H1 (cell line): Measurements from ENCODE around the gene CST8. TPM values are rescaled to one million over a fixed set of nuclear protein-coding genes. Genes with fewer than 3 reads are reported as not detected.
A peak's percentile ranks its signal among the peaks of the same experiment; 100 is the strongest.

Experiments used
- CTCF ChIA-PET: fragments of 300-600 bp; sonication (Branson Sonifier 250); formaldehyde crosslinking; loops from one replicate; lab custom pipeline; 2021; ENCODE audit not compliant: partially characterized antibody; lab: Charles Lee
- POLR2A ChIA-PET: fragments of 300-600 bp; sonication (Branson Sonifier 250); formaldehyde crosslinking; loops from one replicate; lab custom pipeline; 2021; ENCODE audit warnings: inconsistent platforms; ENCODE audit not compliant: partially characterized antibody; lab: Charles Lee
- DNase-seq, 2 experiments: peaks; one replicate each; pipeline versions ENCODE4 v3.0.0 to v3.0.0-alpha.2; 2010 to 2022; ENCODE audit warnings: low spot score in 2 of 2, low read depth in 1 of 2, mixed read lengths in 1 of 2
- FAIRE-seq: peaks from 2 replicates; lab custom pipeline; 2011; peaks lifted over from hg19 to GRCh38; lab: Jason Lieb, UNC
- H2AFZ ChIP-seq: 2 replicates; pipeline ENCODE4 v1.8.1; 2012; ENCODE audit warnings: low read length, inconsistent platforms
- H2AK5ac ChIP-seq: 2 replicates; pipeline ENCODE4 v1.6.1; 2013; ENCODE audit warnings: low read depth, low read length
- H2BK120ac ChIP-seq: replicated peaks from 2 replicates; pipeline ENCODE3; 2013; ENCODE audit warnings: low read depth, low read length, inconsistent platforms
- H2BK12ac ChIP-seq: 2 replicates; pipeline ENCODE4 v1.6.1; 2013; ENCODE audit warnings: low read depth, low read length
- H2BK15ac ChIP-seq: 2 replicates; pipeline ENCODE4 v1.6.1; 2013; ENCODE audit warnings: low read length
- H2BK20ac ChIP-seq: 2 replicates; pipeline ENCODE4 v1.6.1; 2013; ENCODE audit warnings: low read length
- H2BK5ac ChIP-seq: 2 replicates; pipeline ENCODE4 v1.6.1; 2013; ENCODE audit warnings: low read depth, low read length
- H3K14ac ChIP-seq: 2 replicates; pipeline ENCODE4 v1.6.1; 2013; ENCODE audit warnings: inconsistent platforms; ENCODE audit not compliant: insufficient read length
- H3K18ac ChIP-seq: 2 replicates; pipeline ENCODE4 v1.6.1; 2013; ENCODE audit warnings: low read length; ENCODE audit errors: extremely low read depth
- H3K23ac ChIP-seq: 2 replicates; pipeline ENCODE4 v1.6.1; 2013; ENCODE audit warnings: inconsistent platforms; ENCODE audit not compliant: insufficient read length
- H3K23me2 ChIP-seq: 2 replicates; pipeline ENCODE4 v1.6.1; 2013; ENCODE audit warnings: low read depth, low read length
- H3K27ac ChIP-seq: 2 replicates; pipeline ENCODE4 v1.6.1; 2011; ENCODE audit warnings: low read depth, low read length, inconsistent platforms
- H3K27me3 ChIP-seq, 4 experiments: replicated peaks in 1 of 4; 1 replicate in 1 of 4; 2 replicates in 3 of 4; pipeline versions ENCODE4 v1.6.1 to v1.8.1; 2011 to 2013; ENCODE audit warnings: low read length in 3 of 4, mild to moderate bottlenecking in 3 of 4, inconsistent platforms in 2 of 4, mixed read lengths in 2 of 4, moderate library complexity in 1 of 4; ENCODE audit not compliant: control insufficient read depth in 3 of 4, insufficient read depth in 3 of 4; ENCODE audit errors: extremely low read depth in 1 of 4
- H3K36me3 ChIP-seq, 4 experiments: 2 replicates each; pipeline versions ENCODE4 v1.6.1 to v1.8.1; 2011 to 2013; ENCODE audit warnings: mild to moderate bottlenecking in 4 of 4, low read length in 3 of 4, moderate library complexity in 2 of 4, control low read depth in 1 of 4, inconsistent platforms in 1 of 4; ENCODE audit not compliant: insufficient read depth in 4 of 4, control insufficient read depth in 2 of 4
- H3K4ac ChIP-seq: replicated peaks from 2 replicates; pipeline ENCODE3; 2013; ENCODE audit warnings: low read length, low read depth, mixed read lengths, inconsistent platforms; ENCODE audit not compliant: insufficient read length
- H3K4me1 ChIP-seq, 4 experiments: replicated peaks in 1 of 4; 1 replicate in 1 of 4; 2 replicates in 3 of 4; pipeline versions ENCODE4 v1.6.1 to v1.8.1; 2011 to 2013; ENCODE audit warnings: low read length in 3 of 4, inconsistent platforms in 2 of 4, mixed read lengths in 1 of 4; ENCODE audit not compliant: insufficient read depth in 4 of 4, control insufficient read depth in 3 of 4
- H3K4me2 ChIP-seq, 2 experiments: 2 replicates each; pipeline versions ENCODE4 v1.6.1 to v1.8.1; 2011 to 2013; ENCODE audit warnings: low read depth in 2 of 2, low read length in 2 of 2, control low read depth in 1 of 2, inconsistent platforms in 1 of 2, mild to moderate bottlenecking in 1 of 2; ENCODE audit not compliant: insufficient read depth in 1 of 2
- H3K4me3 ChIP-seq, 4 experiments: fragments of 200-600, 300-600 bp in 1 of 4; sonication (generic), shearing (Covaris generic), sonication (Bioruptor Twin) in 1 of 4; 2 replicates each; pipeline versions ENCODE4 v1.5.1 to v1.8.1; 2011 to 2016; ENCODE audit warnings: low read length in 4 of 4, low read depth in 3 of 4, control low read depth in 2 of 4, inconsistent platforms in 2 of 4, mild to moderate bottlenecking in 2 of 4, mixed read lengths in 1 of 4, moderate library complexity in 1 of 4; ENCODE audit not compliant: insufficient read depth in 2 of 4; ENCODE audit errors: extremely low read depth in 1 of 4
- H3K56ac ChIP-seq: replicated peaks from 2 replicates; pipeline ENCODE3; 2013; ENCODE audit warnings: low read depth, mild to moderate bottlenecking, mixed read lengths, low read length, inconsistent platforms; ENCODE audit not compliant: insufficient read length
- H3K79me1 ChIP-seq: 2 replicates; pipeline ENCODE4 v1.6.1; 2013; ENCODE audit warnings: low read depth, low read length, control low read depth
- H3K79me2 ChIP-seq, 2 experiments: 2 replicates each; pipeline versions ENCODE4 v1.6.1 to v1.8.1; 2012 to 2013; ENCODE audit warnings: low read length in 2 of 2, mild to moderate bottlenecking in 2 of 2, inconsistent platforms in 1 of 2; ENCODE audit not compliant: insufficient read depth in 2 of 2, control insufficient read depth in 1 of 2
- H3K9ac ChIP-seq, 4 experiments: replicated peaks in 1 of 4; 1 replicate in 1 of 4; 2 replicates in 3 of 4; pipeline versions ENCODE4 v1.6.1 to v1.8.1; 2011 to 2013; ENCODE audit warnings: low read depth in 3 of 4, low read length in 3 of 4, control low read depth in 2 of 4, mild to moderate bottlenecking in 2 of 4, moderate library complexity in 2 of 4, inconsistent platforms in 1 of 4; ENCODE audit errors: extremely low read depth in 1 of 4
- H3K9me3 ChIP-seq, 2 experiments: 2 replicates each; pipeline versions ENCODE4 v1.6.1 to v1.8.1; 2012 to 2013; ENCODE audit warnings: mild to moderate bottlenecking in 2 of 2, moderate library complexity in 2 of 2, control low read depth in 1 of 2, inconsistent platforms in 1 of 2, low read depth in 1 of 2, low read length in 1 of 2, mixed read lengths in 1 of 2; ENCODE audit not compliant: insufficient read depth in 2 of 2
- H4K20me1 ChIP-seq, 2 experiments: replicated peaks in 1 of 2; 2 replicates each; pipeline versions ENCODE3 to v1.8.1; 2011 to 2013; ENCODE audit warnings: inconsistent platforms in 2 of 2, low read length in 2 of 2, mild to moderate bottlenecking in 1 of 2; ENCODE audit not compliant: insufficient read depth in 2 of 2, control insufficient read depth in 1 of 2
- H4K5ac ChIP-seq: 2 replicates; pipeline ENCODE4 v1.6.1; 2013; ENCODE audit warnings: low read length, low read depth, mixed read lengths, inconsistent platforms; ENCODE audit not compliant: insufficient read length
- H4K8ac ChIP-seq: 2 replicates; pipeline ENCODE4 v1.8.0; 2013; ENCODE audit warnings: mild to moderate bottlenecking, moderate library complexity, low read length, inconsistent platforms; ENCODE audit not compliant: insufficient read depth; ENCODE audit errors: extremely low read depth
- H4K91ac ChIP-seq: replicated peaks from 2 replicates; pipeline ENCODE3; 2013; ENCODE audit warnings: low read length, mixed read lengths, inconsistent platforms; ENCODE audit not compliant: insufficient read length
- GABPA ChIP-seq: IDR thresholded peaks from 2 replicates; pipeline ENCODE4 v1.6.1; 2011; ENCODE audit warnings: mild to moderate bottlenecking, low read length, moderate library complexity, borderline replicate concordance; ENCODE audit not compliant: insufficient read depth
- GTF2F1 ChIP-seq: IDR thresholded peaks from 2 replicates; pipeline ENCODE4 v1.6.1; 2012; ENCODE audit warnings: low read depth, low read length, improper control_type of control experiment, borderline replicate concordance
- MAFK ChIP-seq: IDR thresholded peaks from 2 replicates; pipeline ENCODE4 v1.6.1; 2012; ENCODE audit warnings: low read depth, mild to moderate bottlenecking, improper control_type of control experiment, low read length
- RBBP5 ChIP-seq: IDR thresholded peaks from 2 replicates; pipeline ENCODE4 v1.7.1; 2012; ENCODE audit warnings: low read depth, mild to moderate bottlenecking, inconsistent platforms, low read length, moderate library complexity, borderline replicate concordance
- RNF2 ChIP-seq: fragments of 200-900, 300-1000 bp; sonication (generic); IDR thresholded peaks from 2 replicates; pipeline ENCODE4 v1.7.1; 2016; ENCODE audit warnings: borderline replicate concordance, low read depth, mild to moderate bottlenecking, antibody characterized with exemption, low read length; ENCODE audit not compliant: poor library complexity, severe bottlenecking; ENCODE audit errors: missing control alignments
- SIRT6 ChIP-seq: IDR thresholded peaks from one replicate; pipeline ENCODE4 v1.7.1; 2012; ENCODE audit warnings: low read length, inconsistent platforms
- WGBS, 2 experiments: shearing (Covaris generic) in 1 of 2; methylation state at CpG; one replicate each; pipeline versions ENCODE4 v1.1.6 to v1.1.7; 2013 to 2015; ENCODE audit warnings: low lambda C conversion rate in 2 of 2, mixed read lengths in 2 of 2, inconsistent platforms in 1 of 2, low coverage in 1 of 2, missing lambda C conversion rate in 1 of 2; ENCODE audit not compliant: insufficient replicate concordance in 2 of 2, insufficient coverage in 1 of 2, insufficient read length in 1 of 2; ENCODE audit errors: extremely low coverage in 1 of 2, missing lambda C conversion rate in 1 of 2; 5-methylcytosine and 5-hydroxymethylcytosine counted together
- long read RNA-seq, 2 experiments: library from RNA in 1 of 2; library from capped mRNA in 1 of 2; stranded (forward); transcript quantifications; one replicate each; pipeline ENCODE4 v2.0.0, GENCODE V29; 2021; ENCODE audit warnings: inconsistent platforms in 1 of 2
- polyA minus RNA-seq, 3 experiments: library from RNA; depleted of rRNA, polyadenylated mRNA; stranded (reverse); fragments of >200 nt; gene quantifications; 1 replicate in 2 of 3; 2 replicates in 1 of 3; pipeline ENCODE4 v1.2.3, GENCODE V29; 2011
- polyA plus RNA-seq, 7 experiments: library from polyadenylated mRNA; depleted of rRNA in 3 of 7; stranded (reverse) in 5 of 7; unstranded in 2 of 7; fragments of >200 nt in 5 of 7; fragments of 200-250 nt in 2 of 7; gene quantifications; 1 replicate in 5 of 7; 2 replicates in 1 of 7; 4 replicates in 1 of 7; pipeline versions ENCODE4 v1.2.1 to v1.2.3, GENCODE V29; 2011 to 2013; ENCODE audit warnings: missing spikeins in 2 of 7, mixed read lengths in 2 of 7
- total RNA-seq: library from RNA; stranded (reverse); fragmentation: NEBNext Ultra II Directional; extraction: Animal tissue kit (Norgen Biotek cat#: 25700); gene quantifications from 2 replicates; pipeline ENCODE4 v1.2.1, GENCODE V29; 2021
- TF ChIP-seq, protein P1 (sequence below): IDR thresholded peaks from 2 replicates; pipeline ENCODE4 v1.6.1; 2012; ENCODE audit warnings: inconsistent platforms
- TF ChIP-seq, protein P2 (sequence below): IDR thresholded peaks from 2 replicates; pipeline ENCODE4 v1.6.1; 2011; ENCODE audit warnings: low read length, improper control_type of control experiment

Gene CST8, protein sequence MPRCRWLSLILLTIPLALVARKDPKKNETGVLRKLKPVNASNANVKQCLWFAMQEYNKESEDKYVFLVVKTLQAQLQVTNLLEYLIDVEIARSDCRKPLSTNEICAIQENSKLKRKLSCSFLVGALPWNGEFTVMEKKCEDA
- total RNA-seq = not detected in 2 replicates
- polyA plus RNA-seq (2011; rRNA removed) = not detected in 2 replicates
- polyA plus RNA-seq (2011; cell fraction: cytosol; rRNA removed) = not detected
- polyA plus RNA-seq (2011; cell fraction: nucleus; rRNA removed) = not detected
- not detected in 4 replicates for polyA plus RNA-seq (2012, experiment 1 of 2)
- polyA plus RNA-seq (2012, experiment 2 of 2) = not detected
- polyA plus RNA-seq (2013, experiment 1 of 2) = not detected
- polyA plus RNA-seq (2013, experiment 2 of 2) = not detected
- polyA minus RNA-seq (2011; rRNA and poly(A)+ RNA removed) = not detected in 2 replicates
- polyA minus RNA-seq (2011; cell fraction: cytosol; rRNA and poly(A)+ RNA removed) = not detected
- not detected for polyA minus RNA-seq (2011; cell fraction: nucleus; rRNA and poly(A)+ RNA removed)
- long read RNA-seq, experiment 1 = 0 reads
- long read RNA-seq, experiment 2 = 0 reads

DNA sequence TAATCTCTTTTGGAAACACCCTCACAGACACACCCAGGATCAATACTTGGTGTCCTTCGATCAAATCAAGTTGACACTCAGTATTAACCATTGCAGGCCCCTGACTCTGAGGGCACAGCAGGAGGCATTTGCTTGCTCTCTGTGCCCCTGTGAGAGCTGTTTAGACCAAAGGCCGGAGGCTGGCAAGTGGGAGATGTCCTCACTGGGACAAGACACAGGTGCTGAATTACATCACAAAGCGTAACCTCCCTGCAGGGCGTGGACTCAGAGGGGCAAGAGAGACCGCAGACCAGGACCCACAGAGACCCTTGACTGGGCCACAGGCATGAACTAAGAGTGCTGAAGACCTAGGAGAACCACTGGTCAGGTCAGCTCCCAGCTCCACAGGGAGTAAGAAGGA is at the start of gene CST8:
Gene CST8 (plus strand): TSS at position 301 of the 400 bp plus-strand sequence. CDS start 551 bp downstream, outside the sequence.
- no peak within 1 kb of the TSS for H4K8ac ChIP-seq
- no peak within 1 kb of the TSS for H2BK120ac ChIP-seq
- H3K27me3 ChIP-seq = no peaks in the 10 kb centered on the region
- no peak within 1 kb of the TSS for H3K4me2 ChIP-seq
- peak in 1 of 2 experiments; percentile 38 for DNase-seq
- H3K36me3 ChIP-seq = no peaks in the 10 kb centered on the region
- no peak within 1 kb of the TSS for H3K56ac ChIP-seq
- H3K23me2 ChIP-seq = 0 out of 2 replicates have a peak, but pooled peaks cover 2% of the 10 kb centered on the region
- peak within 1 kb of the TSS; percentile 24; the same call in 1 of the 2 replicates for H2BK20ac ChIP-seq
- peak within 1 kb of the TSS; percentile 15 for H3K4ac ChIP-seq
- H3K14ac ChIP-seq = no peak within 1 kb of the TSS
- no peak within 1 kb of the TSS for H3K9ac ChIP-seq
- no peaks in the 10 kb centered on the region for H3K4me1 ChIP-seq
- H2BK15ac ChIP-seq = no peak within 1 kb of the TSS; the same call in 1 of the 2 replicates
- H4K91ac ChIP-seq = no peak within 1 kb of the TSS
- no peaks in the 10 kb centered on the region for H4K20me1 ChIP-seq
- WGBS, 2 experiments = 95% methylated on average over 5 of the region's 5 CpGs; no CpG with 5 or more reads in 1 of the 2 experiments
- no peaks in the 10 kb centered on the region for H3K79me1 ChIP-seq
- peaks cover 2% of the 10 kb centered on the region in 2 experiments; a peak in 3 of 4 replicates for H3K9me3 ChIP-seq
- ChIA-PET CTCF (interaction anchor here (0.6 kb wide), 1 partner anchor 44 kb away, joined by 3 read pairs; no protein-coding TSS in a partner anchor), POLR2A (no interaction called here)
- H2BK5ac ChIP-seq = no peak within 1 kb of the TSS; the same call in 1 of the 2 replicates
- no peak within 1 kb of the TSS for H3K4me3 ChIP-seq
- no peak within 1 kb of the TSS for H4K5ac ChIP-seq
- peak within 1 kb of the TSS; percentile 53; the same call in 1 of the 2 replicates for H2BK12ac ChIP-seq
- no peak within 1 kb of the TSS; the same call in 1 of the 2 replicates for H2AK5ac ChIP-seq
- H3K23ac ChIP-seq = no peak within 1 kb of the TSS
- no peaks in the 10 kb centered on the region for H3K79me2 ChIP-seq
- no peak within 1 kb of the TSS; the same call in 1 of the 2 replicates for H2AFZ ChIP-seq
- H3K18ac ChIP-seq = no peak within 1 kb of the TSS
- H3K27ac ChIP-seq = no peak within 1 kb of the TSS
- no peak for FAIRE-seq
- no peak for TF ChIP-seq GTF2F1
- TF ChIP-seq SIRT6 = no peak
- no peak for TF ChIP-seq GABPA
- TF ChIP-seq MAFK = no peak
- TF ChIP-seq, protein P1, sequence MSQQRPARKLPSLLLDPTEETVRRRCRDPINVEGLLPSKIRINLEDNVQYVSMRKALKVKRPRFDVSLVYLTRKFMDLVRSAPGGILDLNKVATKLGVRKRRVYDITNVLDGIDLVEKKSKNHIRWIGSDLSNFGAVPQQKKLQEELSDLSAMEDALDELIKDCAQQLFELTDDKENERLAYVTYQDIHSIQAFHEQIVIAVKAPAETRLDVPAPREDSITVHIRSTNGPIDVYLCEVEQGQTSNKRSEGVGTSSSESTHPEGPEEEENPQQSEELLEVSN = no peak
- TF ChIP-seq RNF2 = no peak
- no peak for TF ChIP-seq RBBP5
- TF ChIP-seq, protein P2, sequence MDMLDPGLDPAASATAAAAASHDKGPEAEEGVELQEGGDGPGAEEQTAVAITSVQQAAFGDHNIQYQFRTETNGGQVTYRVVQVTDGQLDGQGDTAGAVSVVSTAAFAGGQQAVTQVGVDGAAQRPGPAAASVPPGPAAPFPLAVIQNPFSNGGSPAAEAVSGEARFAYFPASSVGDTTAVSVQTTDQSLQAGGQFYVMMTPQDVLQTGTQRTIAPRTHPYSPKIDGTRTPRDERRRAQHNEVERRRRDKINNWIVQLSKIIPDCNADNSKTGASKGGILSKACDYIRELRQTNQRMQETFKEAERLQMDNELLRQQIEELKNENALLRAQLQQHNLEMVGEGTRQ = no peak
